HG03045 (cell line): ENCODE measurements around the gene APH1B.
"Not testable (repeated sequence)": the region's sequence is repeated elsewhere in the genome, so short reads cannot be mapped to it uniquely, and the experiment has no call there.

ENCODE experiments used
- ATAC-seq: cut with Tn5 transposase; IDR thresholded peaks from one replicate; pipeline ENCODE4 v1.9.1; 2021; ENCODE audit warnings: mild to moderate bottlenecking, moderate library complexity; ENCODE audit not compliant: unreplicated experiment

Gene APH1B

DNA sequence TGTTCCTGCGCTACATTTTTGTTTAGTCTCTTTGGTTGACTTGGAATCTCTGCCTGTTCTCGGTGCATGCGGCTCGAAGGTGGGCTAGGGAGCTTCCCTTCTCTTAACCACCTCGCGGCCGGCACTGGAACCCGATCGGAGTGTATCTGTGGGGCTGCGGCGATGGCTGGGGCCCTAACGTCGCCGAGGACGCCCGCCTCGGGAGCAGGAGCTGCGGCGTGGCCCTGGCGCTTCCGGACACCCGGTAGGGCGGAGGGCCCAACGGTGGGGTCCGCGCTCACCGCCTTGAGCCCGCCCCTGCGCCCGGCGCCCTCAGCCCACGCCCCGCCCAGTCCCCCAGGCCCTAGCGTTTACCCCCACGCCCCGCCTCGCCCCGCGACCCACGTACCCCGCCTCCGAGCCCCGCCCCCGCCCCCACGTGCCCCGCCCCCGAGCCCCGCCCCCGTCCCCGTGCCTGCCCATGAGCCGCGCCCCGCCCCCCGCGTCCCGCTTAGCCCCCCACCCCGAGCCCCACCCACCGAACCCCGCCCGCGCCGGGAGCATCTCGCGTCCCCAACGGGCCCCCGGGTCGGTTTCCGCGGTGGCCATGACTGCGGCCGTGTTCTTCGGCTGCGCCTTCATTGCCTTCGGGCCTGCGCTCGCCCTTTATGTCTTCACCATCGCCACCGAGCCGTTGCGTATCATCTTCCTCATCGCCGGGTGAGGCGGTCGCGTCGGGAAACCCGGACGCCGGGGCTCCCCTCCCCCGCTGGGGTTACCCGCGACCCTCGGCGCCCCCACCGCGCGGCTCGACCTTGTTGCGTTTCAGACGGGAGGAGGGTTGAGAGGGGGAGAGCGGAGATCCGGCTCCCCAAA lies at the start of gene APH1B:
Gene APH1B, plus strand, starts transcription at position 568 of the 855 bp plus-strand sequence. Its CDS starts 19 bp downstream, at position 587.
- peak; percentile 88 for ATAC-seq

DNA sequence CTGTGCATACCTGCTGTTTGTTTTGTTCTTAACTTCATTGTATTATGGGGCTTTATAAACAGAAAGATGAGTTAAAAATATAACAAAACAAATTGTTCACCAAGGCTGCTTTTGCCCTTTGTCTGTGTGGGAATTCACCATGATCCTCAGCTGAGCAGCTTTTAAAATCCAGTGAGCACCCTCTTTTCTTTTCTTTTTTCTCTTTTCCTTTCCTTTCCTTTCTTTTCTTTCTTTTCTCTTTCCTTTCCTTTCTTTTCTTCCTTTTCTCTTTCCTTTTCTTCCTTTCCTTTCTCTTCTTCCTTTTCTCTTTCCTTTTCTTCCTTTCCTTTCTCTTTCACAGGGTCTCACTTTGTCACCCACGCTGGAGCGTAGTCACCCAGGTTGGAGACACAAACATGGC lies 49.7 kb upstream of the APH1B start:
- no peak for ATAC-seq

GRCh38 chr15:63231206-63231605 lies 46.2 kb upstream of the APH1B start:
- ATAC-seq, result no peak

DNA sequence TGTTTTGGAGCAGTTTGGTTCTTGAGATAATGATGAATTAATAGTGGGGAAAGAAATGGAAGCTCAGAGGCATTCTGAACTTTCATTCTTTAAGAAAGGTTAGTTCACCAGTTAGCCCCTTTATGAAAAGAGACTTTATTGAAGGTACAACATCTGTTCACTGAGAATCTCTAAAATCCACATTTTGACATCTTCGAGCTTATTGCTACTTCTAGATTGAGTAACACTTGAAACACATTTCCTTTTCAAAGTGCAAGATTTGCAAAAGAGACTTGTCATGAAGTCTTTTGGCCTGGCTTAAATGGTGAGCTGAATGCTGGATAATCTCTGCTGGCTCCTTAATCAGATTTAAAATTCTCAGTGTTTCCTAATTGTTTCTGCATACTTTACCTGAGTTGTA lies 45.7 kb upstream of the APH1B start:
- ATAC-seq, result no peak

- ATAC-seq, result no peak
Measured at GRCh38 chr15:63232405-63232804, 45.0 kb upstream of the APH1B start.

- ATAC-seq, result no peak
Measured at GRCh38 chr15:63232943-63233342, 44.5 kb upstream of the APH1B start.

DNA sequence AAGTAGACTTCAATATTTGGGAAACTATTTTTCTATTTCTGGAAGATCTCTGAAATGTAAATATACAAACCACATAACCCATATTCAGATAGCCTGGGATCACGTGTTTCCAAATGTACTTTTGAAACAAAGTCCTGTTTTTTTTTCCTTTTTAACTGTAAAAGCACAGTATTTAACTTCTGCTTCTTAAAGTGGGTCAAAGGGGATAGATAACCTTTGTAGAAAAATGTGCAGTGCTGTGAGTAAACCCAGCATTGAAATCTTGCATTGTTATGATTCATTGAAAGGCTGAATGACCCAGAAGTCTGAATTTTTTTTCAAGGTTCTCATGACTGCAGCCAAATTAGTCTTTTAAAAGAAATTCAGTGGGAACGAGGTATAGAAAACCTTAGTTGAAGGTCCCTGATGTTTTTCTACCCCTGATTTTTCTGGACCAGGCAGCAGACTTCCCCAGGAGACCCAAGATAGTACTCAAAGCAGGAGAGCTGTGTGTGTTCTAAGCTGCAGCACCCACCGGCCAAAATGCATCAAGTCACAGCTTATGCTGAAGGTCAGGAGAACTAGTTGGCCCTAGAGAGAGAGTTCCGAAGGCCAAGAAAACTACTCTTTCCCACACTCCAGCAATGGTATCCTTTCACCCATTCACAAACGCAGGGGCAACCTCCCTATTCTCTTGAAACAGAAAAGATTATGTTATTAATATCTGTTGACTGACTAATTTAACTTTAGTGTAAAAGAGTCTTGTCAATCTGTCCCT lies 43.6 kb upstream of the APH1B start:
- ATAC-seq, result no peak

DNA sequence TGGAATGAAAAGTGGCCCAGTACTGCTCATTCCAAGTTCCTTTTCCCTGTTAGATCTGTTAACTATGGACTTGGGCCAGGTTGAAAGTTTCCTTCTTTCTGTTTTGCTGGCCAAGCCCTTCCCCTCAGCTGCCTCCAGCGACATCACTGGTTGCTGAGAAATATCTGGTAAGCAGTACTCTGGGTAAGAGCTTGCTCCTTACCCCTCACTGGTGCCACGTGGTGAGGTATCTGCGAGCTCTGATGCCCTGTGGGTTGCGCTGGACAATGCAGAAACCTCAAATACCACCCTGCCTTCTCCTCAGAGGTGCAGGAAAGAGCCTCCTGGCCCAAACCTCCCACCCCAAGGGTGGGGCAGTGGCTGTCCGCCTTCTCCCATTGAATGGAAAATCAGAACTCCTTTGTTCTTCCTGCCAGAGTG lies 42.9 kb upstream of the APH1B start:
- ATAC-seq, result no peak

DNA sequence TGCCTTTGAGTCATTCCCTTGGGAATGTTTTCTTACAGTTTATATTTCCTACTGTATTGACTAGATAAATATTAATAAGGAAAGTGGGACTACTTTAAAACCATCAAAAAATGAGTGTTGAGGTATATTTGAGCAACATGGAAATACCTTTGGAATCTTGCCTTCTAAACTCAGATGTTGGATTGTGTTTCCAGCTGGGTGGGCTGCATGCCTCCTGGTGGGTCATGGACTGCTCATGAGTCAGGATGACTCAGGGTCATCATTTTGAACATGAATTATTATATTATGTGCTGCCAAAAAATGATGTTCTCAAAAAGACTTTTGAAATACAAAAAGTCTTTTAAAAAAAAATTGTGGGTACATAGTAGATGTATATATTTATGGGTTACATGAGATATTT lies 41.1 kb upstream of the APH1B start:
- ATAC-seq, result no peak

GRCh38 chr15:63237086-63237485 lies 40.3 kb upstream of the APH1B start:
- ATAC-seq, result not testable (repeated sequence)

- no peak for ATAC-seq
Measured at GRCh38 chr15:63238171-63238570, 39.2 kb upstream of the APH1B start.

DNA sequence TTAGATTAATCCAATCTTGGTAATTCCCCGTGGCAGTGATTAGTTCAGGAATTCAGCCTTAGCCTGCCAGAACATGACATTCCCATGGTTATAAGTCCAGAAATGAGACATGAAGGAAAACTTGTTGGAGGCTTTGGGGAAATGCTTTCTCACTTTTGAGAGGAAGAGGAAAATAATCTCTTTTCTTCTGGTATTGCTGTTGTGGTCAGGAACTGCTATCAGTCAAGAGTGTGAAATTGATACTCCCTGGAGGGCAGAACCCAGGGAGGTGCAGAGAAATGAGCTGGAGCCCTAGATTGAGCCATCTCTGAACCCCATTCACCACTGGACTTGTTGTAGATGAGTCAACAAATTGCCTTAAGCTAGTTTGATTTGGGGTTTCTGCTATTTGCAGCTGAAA lies 38.6 kb upstream of the APH1B start:
- no peak for ATAC-seq

- ATAC-seq, result no peak
Measured at GRCh38 chr15:63240109-63240508, 37.3 kb upstream of the APH1B start.

DNA sequence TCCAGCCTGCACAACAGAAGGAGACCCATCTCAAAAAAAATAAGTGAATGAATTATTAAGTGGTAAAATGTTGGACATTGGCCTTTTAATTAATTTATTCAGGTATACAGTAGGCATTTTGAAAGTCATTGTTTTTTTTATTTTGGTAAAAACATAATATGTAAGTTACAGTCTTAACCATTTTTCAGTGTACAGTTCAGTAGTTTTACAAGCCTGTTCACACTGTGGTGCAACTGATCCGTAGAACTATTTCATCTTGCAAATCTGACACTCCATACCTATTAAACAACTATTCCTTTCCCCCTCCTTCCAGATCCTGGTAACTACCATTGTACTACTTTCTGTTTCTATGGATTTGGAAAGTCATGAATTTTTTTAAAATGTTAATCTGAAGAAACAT lies 36.1 kb upstream of the APH1B start:
- no peak for ATAC-seq

DNA sequence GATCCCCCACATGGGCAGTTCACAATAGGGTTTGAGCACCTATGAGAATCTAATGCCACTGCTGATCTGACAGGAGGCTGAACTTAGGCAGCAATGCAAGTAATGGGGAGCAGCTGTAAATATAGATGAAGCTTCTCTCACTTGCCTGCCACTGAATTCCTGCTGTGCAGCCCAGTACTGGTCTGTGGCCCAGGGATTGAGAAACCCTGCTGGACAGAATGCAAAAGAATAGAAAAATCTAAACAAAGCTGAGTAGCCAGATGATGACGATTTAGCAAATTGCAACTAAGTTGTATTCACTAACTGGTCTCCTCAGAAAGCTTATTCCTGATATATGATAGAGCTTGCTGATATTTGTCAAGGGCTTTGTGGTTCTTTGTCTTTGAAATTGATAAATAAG lies 34.3 kb upstream of the APH1B start:
- ATAC-seq, result no peak

- no peak for ATAC-seq
Measured at GRCh38 chr15:63243776-63244175, 33.6 kb upstream of the APH1B start.

GRCh38 chr15:63244399-63244798 lies 33.0 kb upstream of the APH1B start:
- no peak for ATAC-seq

DNA sequence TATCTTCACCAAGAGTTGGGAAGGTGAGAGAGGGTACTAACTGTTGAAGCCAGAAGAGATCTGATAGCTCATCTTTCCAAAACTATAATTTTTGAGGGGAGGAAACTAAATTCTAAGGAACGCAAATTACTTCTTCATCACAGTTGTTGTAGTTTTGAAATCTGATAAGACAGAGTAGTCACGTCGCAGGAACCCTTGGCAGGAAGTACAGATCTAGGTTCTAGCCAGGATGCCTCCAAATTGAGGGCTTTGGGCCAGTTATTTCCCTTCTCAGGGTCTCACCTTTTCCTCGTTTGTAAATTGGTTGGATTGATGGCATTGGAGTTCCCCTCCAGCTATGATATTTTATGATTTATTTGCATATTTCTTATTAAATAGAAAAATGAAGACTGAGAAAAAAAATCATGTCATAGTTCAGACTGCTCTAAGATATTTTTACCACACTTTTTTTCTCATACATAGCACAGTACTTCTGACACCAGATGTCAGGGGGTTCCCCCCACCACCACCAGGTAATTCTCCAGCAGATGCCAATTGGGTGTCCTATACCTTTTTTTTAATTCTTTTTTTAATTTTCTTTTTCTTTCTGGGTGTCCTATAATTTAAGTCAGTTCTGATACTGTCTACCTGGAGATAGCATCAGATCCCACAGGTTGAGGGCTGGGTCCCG lies 32.3 kb upstream of the APH1B start:
- ATAC-seq, result no peak

DNA sequence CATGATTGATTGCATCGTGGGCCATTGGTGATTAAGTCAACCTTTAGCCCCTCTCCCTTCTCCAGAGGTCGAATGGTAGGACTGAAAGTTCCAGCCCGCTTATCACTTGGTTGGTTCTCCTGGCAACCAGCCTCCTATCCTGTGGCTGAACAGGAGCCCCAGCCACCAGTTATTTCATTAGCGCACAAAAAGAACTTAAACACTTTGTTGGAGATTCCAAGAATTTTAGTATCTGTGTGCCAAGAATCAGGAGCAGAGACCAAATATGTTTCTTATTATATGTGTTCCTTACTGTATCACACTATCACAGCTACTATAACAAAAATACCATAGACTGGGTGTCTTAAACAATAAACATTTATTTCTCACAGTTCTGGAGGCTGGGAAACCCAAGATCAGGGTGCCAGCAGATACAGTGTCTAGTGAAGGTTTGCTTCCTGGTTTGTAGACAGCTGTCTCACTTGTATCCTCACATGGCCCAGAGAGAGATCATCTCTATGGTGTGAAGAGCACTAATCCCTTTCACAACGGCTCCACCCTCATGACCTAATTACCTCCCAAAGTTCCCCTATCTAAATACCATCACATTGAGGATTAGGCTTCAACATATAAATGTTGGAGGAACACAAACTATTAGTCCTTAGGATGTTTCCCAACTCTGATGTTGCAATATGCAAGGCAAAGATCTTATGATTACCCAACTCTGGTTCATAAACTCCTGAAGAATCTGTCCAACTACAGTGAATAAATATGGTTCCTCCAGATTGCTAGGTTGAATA lies 30.5 kb upstream of the APH1B start:
- ATAC-seq, result no peak

DNA sequence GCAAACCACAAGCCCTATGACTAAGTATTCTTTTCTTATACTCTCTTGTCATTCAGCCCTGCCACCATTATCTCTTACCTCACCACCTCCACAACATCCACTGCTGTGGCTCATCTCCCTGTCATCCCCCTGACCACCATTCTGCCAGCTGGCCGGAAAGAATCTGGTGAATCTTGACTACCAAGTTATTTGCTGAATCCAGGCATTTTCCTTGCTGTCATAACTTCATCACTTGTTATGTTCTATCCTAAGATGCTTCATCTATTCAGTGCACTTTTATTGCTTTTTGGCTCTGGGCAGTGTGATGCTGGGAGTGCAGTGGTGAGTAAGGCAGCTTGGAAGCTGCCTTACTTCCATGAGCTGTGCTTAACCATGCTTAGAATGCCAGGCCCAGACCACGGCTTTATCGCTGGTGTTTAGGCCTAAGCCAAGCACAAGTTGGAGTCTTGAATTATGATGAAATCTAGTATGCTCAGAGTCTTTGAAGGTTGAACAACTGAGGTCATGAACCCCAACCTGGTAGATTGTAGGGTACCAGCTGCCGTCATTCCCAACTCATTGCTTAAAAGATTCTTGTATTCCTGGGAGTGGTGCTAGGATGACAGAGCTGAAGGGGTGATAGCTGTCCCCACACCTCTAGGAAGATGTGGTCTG lies 27.0 kb upstream of the APH1B start:
- ATAC-seq, result no peak
